Naive thymus-derived CD4-positive, alpha-beta T cell (primary cell): ENCODE results near the gene NCAM1. TPM values are rescaled to one million over a fixed set of nuclear protein-coding genes. Genes with fewer than 3 reads are reported as not detected.

Experiments used
- ATAC-seq: fragments of 150-1000 bp; cut with Tn5 transposase; 2 replicates; pipeline ENCODE4 v1.10.0; 2021; ENCODE audit warnings: mild to moderate bottlenecking, moderate library complexity
- CTCF ChIA-PET: fragments of 350-600 bp; sonication (Branson Sonifier 250); formaldehyde crosslinking; loops from one replicate; lab custom pipeline; 2021; ENCODE audit warnings: antibody characterized with exemption; lab: Charles Lee
- POLR2A ChIA-PET: fragments of 350-600 bp; sonication (Branson Sonifier 250); formaldehyde crosslinking; loops from one replicate; lab custom pipeline; 2021; ENCODE audit warnings: antibody characterized with exemption, inconsistent platforms; lab: Charles Lee
- DNase-seq, 9 donors: peaks; one replicate each; pipeline versions ENCODE4 v3.0.0 to v3.0.0-alpha.2; 2020 to 2022; ENCODE audit warnings: mixed read lengths in 1 of 9
- H3K27ac ChIP-seq: one replicate; pipeline ENCODE4 v1.7.0; 2013; ENCODE audit warnings: mild to moderate bottlenecking, low read depth, low read length, moderate library complexity
- H3K27me3 ChIP-seq, 2 donors: one replicate each; pipeline ENCODE4 v1.7.0; 2013; ENCODE audit warnings: low read length in 2 of 2, mild to moderate bottlenecking in 2 of 2, moderate library complexity in 2 of 2; ENCODE audit not compliant: control insufficient read depth in 2 of 2, insufficient read depth in 2 of 2
- H3K36me3 ChIP-seq, 3 experiments: 1 replicate in 2 of 3; 2 replicates in 1 of 3; pipeline ENCODE4 v1.7.0; 2013; ENCODE audit warnings: low read length in 3 of 3, mild to moderate bottlenecking in 3 of 3, moderate library complexity in 1 of 3; ENCODE audit not compliant: insufficient read depth in 3 of 3, control insufficient read depth in 2 of 3
- H3K4me1 ChIP-seq, 2 donors: one replicate each; pipeline ENCODE4 v1.7.0; 2013; ENCODE audit warnings: low read length in 2 of 2, mild to moderate bottlenecking in 2 of 2, moderate library complexity in 1 of 2; ENCODE audit not compliant: control insufficient read depth in 2 of 2, insufficient read depth in 2 of 2
- H3K4me3 ChIP-seq: 2 replicates; pipeline ENCODE4 v1.7.0; 2013; ENCODE audit warnings: mild to moderate bottlenecking, low read length
- H3K9me3 ChIP-seq, 3 experiments: 1 replicate in 2 of 3; 2 replicates in 1 of 3; pipeline ENCODE4 v1.7.0; 2013; ENCODE audit warnings: low read length in 3 of 3; ENCODE audit not compliant: control insufficient read depth in 2 of 3
- H3K27ac Mint-ChIP-seq, 9 donors: one replicate each; pipeline ENCODE4 v1.8.0; 2020 to 2022; ENCODE audit warnings: mixed read lengths in 9 of 9, mild to moderate bottlenecking in 8 of 9, moderate library complexity in 5 of 9, inconsistent platforms in 2 of 9
- H3K27me3 Mint-ChIP-seq, 5 donors: one replicate each; pipeline ENCODE4 v1.8.0; 2021 to 2022; ENCODE audit warnings: mixed read lengths in 5 of 5, mild to moderate bottlenecking in 1 of 5
- H3K36me3 Mint-ChIP-seq, 5 donors: one replicate each; pipeline ENCODE4 v1.8.0; 2020 to 2022; ENCODE audit warnings: mixed read lengths in 5 of 5, mild to moderate bottlenecking in 3 of 5, inconsistent platforms in 1 of 5
- H3K4me1 Mint-ChIP-seq, 7 donors: one replicate each; pipeline ENCODE4 v1.8.0; 2020 to 2022; ENCODE audit warnings: mixed read lengths in 7 of 7, mild to moderate bottlenecking in 3 of 7, inconsistent platforms in 1 of 7
- H3K4me3 Mint-ChIP-seq, 10 donors: one replicate each; pipeline ENCODE4 v1.8.0; 2020 to 2022; ENCODE audit warnings: mild to moderate bottlenecking in 10 of 10, mixed read lengths in 10 of 10, moderate library complexity in 6 of 10, inconsistent platforms in 2 of 10
- H3K9me3 Mint-ChIP-seq, 11 donors: one replicate each; pipeline ENCODE4 v1.8.0; 2020 to 2022; ENCODE audit warnings: mixed read lengths in 11 of 11, mild to moderate bottlenecking in 4 of 11, inconsistent platforms in 1 of 11, moderate library complexity in 1 of 11
- intact Hi-C, 2 donors: fragments of 100-400 bp; cut with micrococcal nuclease; formaldehyde crosslinking; loops; one replicate each; pipeline ENCODE4 v1.15.1; 2023
- polyA plus RNA-seq, 2 donors: library from polyadenylated mRNA; unstranded; fragments of 300-500 nt; fragmentation: Illumina TruSeq; gene quantifications; one replicate each; pipeline ENCODE4 v1.2.3, GENCODE V29; 2021
- total RNA-seq, 6 experiments: library from RNA in 5 of 6; stranded (reverse) in 5 of 6; gene quantifications; 1 replicate in 5 of 6; 2 replicates in 1 of 6; pipeline ENCODE4 v1.2.3 and lab custom pipeline; 2021 to 2026

The NCAM1 gene
- total and polyA plus RNA-seq, 7 experiments from 2014 or later = 0.06 to 18.8 (median 1.0) TPM; not detected in 2

GRCh38 chr11:113141010-113141409 is 179.8 kb downstream of the NCAM1 start:
- no peaks in the 10 kb centered on the region for H3K4me1 Mint-ChIP-seq
- POLR2A ChIA-PET = no interaction called here
- CTCF ChIA-PET = no interaction called here

GRCh38 chr11:113142508-113142907 is 181.3 kb downstream of the NCAM1 start:
- Histone ChIP-seq H3K4me1 (no peaks in the 10 kb centered on the region), H3K27me3 (no peaks in the 10 kb centered on the region), H3K4me3 (no peak overlapping the region), H3K27ac (no peak overlapping the region), H3K36me3 (no peaks in the 10 kb centered on the region), H3K9me3 (no peaks in the 10 kb centered on the region)
- H3K4me3 Mint-ChIP-seq = no peak overlapping the region
- no peaks in the 10 kb centered on the region for H3K9me3 Mint-ChIP-seq
- ATAC-seq (no peak), DNase-seq (no peak)
- CTCF ChIA-PET = no interaction called here
- H3K4me1 Mint-ChIP-seq = no peaks in the 10 kb centered on the region
- POLR2A ChIA-PET = no interaction called here
- intact Hi-C loops = no loop called here
- H3K27ac Mint-ChIP-seq = no peak overlapping the region
- no peaks in the 10 kb centered on the region for H3K36me3 Mint-ChIP-seq
- peaks cover 24 to 36% (median 33%) of the 10 kb centered on the region in 5 donors for H3K27me3 Mint-ChIP-seq

More at GRCh38 chr11:113141010-113141409, 179.8 kb downstream of the NCAM1 start:
- no peak overlapping the region for H3K4me3 ChIP-seq
- no peak overlapping the region for H3K27ac ChIP-seq
- no peaks in the 10 kb centered on the region for H3K27me3 ChIP-seq
- H3K4me3 Mint-ChIP-seq = no peak overlapping the region
- intact Hi-C loops = no loop called here
- no peaks in the 10 kb centered on the region for H3K36me3 Mint-ChIP-seq
- no peaks in the 10 kb centered on the region for H3K4me1 ChIP-seq
- H3K27ac Mint-ChIP-seq = no peak overlapping the region
- DNase-seq (no peak), ATAC-seq (no peak)
- H3K27me3 Mint-ChIP-seq = peaks cover 36 to 39% (median 39%) of the 10 kb centered on the region in 5 donors
- peaks cover 0 to 1% (median 0%) of the 10 kb centered on the region in 11 donors for H3K9me3 Mint-ChIP-seq
- H3K36me3 ChIP-seq = no peaks in the 10 kb centered on the region
- H3K9me3 ChIP-seq = no peaks in the 10 kb centered on the region

GRCh38 chr11:113147249-113147648 is 186.0 kb downstream of the NCAM1 start:
- intact Hi-C loops = no loop called here
- Histone ChIP-seq H3K27me3 (no peaks in the 10 kb centered on the region), H3K27ac (no peak overlapping the region), H3K4me3 (no peak overlapping the region), H3K4me1 (no peaks in the 10 kb centered on the region), H3K36me3 (no peaks in the 10 kb centered on the region), H3K9me3 (no peaks in the 10 kb centered on the region)
- Mint-ChIP-seq H3K27me3 (peaks cover 4 to 25% (median 13%) of the 10 kb centered on the region in 5 donors), H3K4me1 (no peaks in the 10 kb centered on the region), H3K36me3 (no peaks in the 10 kb centered on the region), H3K9me3 (peaks cover 0 to 4% (median 0%) of the 10 kb centered on the region in 11 donors), H3K27ac (no peak overlapping the region), H3K4me3 (no peak overlapping the region)
- POLR2A ChIA-PET = no interaction called here
- no peak for DNase-seq
- no peak for ATAC-seq
- CTCF ChIA-PET = no interaction called here

GRCh38 chr11:113148076-113148475 is 186.9 kb downstream of the NCAM1 start:
- H3K27me3 Mint-ChIP-seq = peaks cover 4 to 21% (median 9%) of the 10 kb centered on the region in 5 donors
- ATAC-seq (no peak), DNase-seq (no peak)
- H3K9me3 Mint-ChIP-seq = peaks cover 0 to 4% (median 0%) of the 10 kb centered on the region in 11 donors
- CTCF ChIA-PET = no interaction called here
- Histone ChIP-seq H3K36me3 (no peaks in the 10 kb centered on the region), H3K4me1 (no peaks in the 10 kb centered on the region), H3K9me3 (no peaks in the 10 kb centered on the region), H3K27ac (no peak overlapping the region), H3K27me3 (no peaks in the 10 kb centered on the region), H3K4me3 (no peak overlapping the region)
- H3K27ac Mint-ChIP-seq = no peak overlapping the region
- H3K4me1 Mint-ChIP-seq = no peaks in the 10 kb centered on the region
- H3K4me3 Mint-ChIP-seq = no peak overlapping the region
- intact Hi-C loops = no loop called here
- POLR2A ChIA-PET = no interaction called here
- no peaks in the 10 kb centered on the region for H3K36me3 Mint-ChIP-seq

- Mint-ChIP-seq H3K9me3 (peaks cover 0 to 4% (median 0%) of the 10 kb centered on the region in 11 donors), H3K36me3 (no peaks in the 10 kb centered on the region), H3K4me1 (no peaks in the 10 kb centered on the region), H3K27me3 (peaks cover 4 to 20% (median 6%) of the 10 kb centered on the region in 5 donors), H3K4me3 (no peak overlapping the region), H3K27ac (no peak overlapping the region)
- ChIA-PET POLR2A (no interaction called here), CTCF (no interaction called here)
- Histone ChIP-seq H3K27me3 (no peaks in the 10 kb centered on the region), H3K4me1 (no peaks in the 10 kb centered on the region), H3K36me3 (no peaks in the 10 kb centered on the region), H3K9me3 (no peaks in the 10 kb centered on the region), H3K27ac (no peak overlapping the region), H3K4me3 (no peak overlapping the region)
- DNase-seq = no peak
- ATAC-seq = no peak
- intact Hi-C loops = no loop called here
These were observed 187.4 kb downstream of the NCAM1 start for GRCh38 chr11:113148652-113149051.

- ATAC-seq = no peak
- peaks cover 1 to 20% (median 4%) of the 10 kb centered on the region in 5 donors for H3K27me3 Mint-ChIP-seq
These were observed 190.3 kb downstream of the NCAM1 start for GRCh38 chr11:113151521-113151920.

GRCh38 chr11:113152500-113152899 is 191.3 kb downstream of the NCAM1 start:
- Histone ChIP-seq H3K4me1 (no peaks in the 10 kb centered on the region), H3K9me3 (no peaks in the 10 kb centered on the region), H3K36me3 (no peaks in the 10 kb centered on the region), H3K4me3 (no peak overlapping the region), H3K27ac (no peak overlapping the region), H3K27me3 (no peaks in the 10 kb centered on the region)
- ChIA-PET POLR2A (no interaction called here), CTCF (no interaction called here)
- Mint-ChIP-seq H3K36me3 (no peaks in the 10 kb centered on the region), H3K27ac (no peak overlapping the region), H3K9me3 (peaks cover 0 to 4% (median 0%) of the 10 kb centered on the region in 11 donors), H3K27me3 (peaks cover 0 to 20% (median 4%) of the 10 kb centered on the region in 5 donors), H3K4me1 (no peaks in the 10 kb centered on the region), H3K4me3 (no peak overlapping the region)
- ATAC-seq (no peak), DNase-seq (no peak)
- intact Hi-C loops = no loop called here

More at GRCh38 chr11:113151521-113151920, 190.3 kb downstream of the NCAM1 start:
- DNase-seq = no peak
- no peaks in the 10 kb centered on the region for H3K36me3 ChIP-seq
- no peaks in the 10 kb centered on the region for H3K4me1 ChIP-seq
- Mint-ChIP-seq H3K4me3 (no peak overlapping the region), H3K36me3 (no peaks in the 10 kb centered on the region), H3K27ac (no peak overlapping the region), H3K4me1 (no peaks in the 10 kb centered on the region), H3K9me3 (peaks cover 0 to 4% (median 0%) of the 10 kb centered on the region in 11 donors)
- no peaks in the 10 kb centered on the region for H3K9me3 ChIP-seq
- H3K27me3 ChIP-seq = no peaks in the 10 kb centered on the region
- CTCF ChIA-PET = no interaction called here
- H3K4me3 ChIP-seq = no peak overlapping the region
- POLR2A ChIA-PET = no interaction called here
- H3K27ac ChIP-seq = no peak overlapping the region
- intact Hi-C loops = no loop called here
